MCF 10A (cell line): Measurements from ENCODE around the gene DDX42. TPM values are rescaled to one million over a fixed set of nuclear protein-coding genes. Genes with fewer than 3 reads are reported as not detected.

Experiments used
- BruUV-seq: library from RNA; stranded (reverse); fragments of 400-500 nt; replicated peaks from 2 replicates; lab custom pipeline; 2021; lab: Mats Ljungman, UMichigan
- CTCF ChIA-PET: fragments of 300-600 bp; sonication (Branson Sonifier 250); formaldehyde crosslinking; extraction: SDS; loops from one replicate; lab custom pipeline; 2021; ENCODE audit warnings: antibody characterized with exemption, inconsistent platforms; lab: Yijun Ruan, JAX
- POLR2A ChIA-PET: fragments of 300-600, 350-650 bp; sonication (Branson Sonifier 250); formaldehyde crosslinking; extraction: SDS; loops from one replicate; lab custom pipeline; 2020; ENCODE audit warnings: antibody characterized with exemption, inconsistent platforms; lab: Yijun Ruan, JAX
- DNase-seq: peaks from one replicate; pipeline ENCODE4 v3.0.0-alpha.2; 2018; ENCODE audit not compliant: unreplicated experiment
- H3K27ac Mint-ChIP-seq: one replicate; pipeline ENCODE4 v1.8.0; 2022; ENCODE audit warnings: mild to moderate bottlenecking, low read depth, mixed read lengths; ENCODE audit not compliant: unreplicated experiment
- H3K27me3 Mint-ChIP-seq: one replicate; pipeline ENCODE4 v1.8.0; 2022; ENCODE audit warnings: mixed read lengths; ENCODE audit not compliant: insufficient read depth, unreplicated experiment
- H3K36me3 Mint-ChIP-seq: one replicate; pipeline ENCODE4 v1.8.0; 2022; ENCODE audit warnings: mild to moderate bottlenecking, moderate library complexity, mixed read lengths; ENCODE audit not compliant: insufficient read depth, unreplicated experiment
- H3K4me1 Mint-ChIP-seq: one replicate; pipeline ENCODE4 v1.8.0; 2022; ENCODE audit warnings: mixed read lengths; ENCODE audit not compliant: insufficient read depth, unreplicated experiment
- H3K4me3 Mint-ChIP-seq: one replicate; pipeline ENCODE4 v1.8.0; 2022; ENCODE audit warnings: mild to moderate bottlenecking, moderate library complexity, mixed read lengths; ENCODE audit not compliant: unreplicated experiment
- H3K9me3 Mint-ChIP-seq: one replicate; pipeline ENCODE4 v1.8.0; 2022; ENCODE audit warnings: mixed read lengths; ENCODE audit not compliant: unreplicated experiment
- intact Hi-C: fragments of 100-400 bp; cut with micrococcal nuclease; formaldehyde crosslinking; loops from 2 replicates; pipeline ENCODE4 v1.14.1; 2022
- total RNA-seq: library from RNA; stranded (reverse); gene quantifications from 2 replicates; pipeline ENCODE4 v1.2.3, GENCODE V29; 2022
- TF ChIP-seq, protein P1 (sequence below): fragments of 200-600 bp; IDR thresholded peaks from one replicate; pipeline ENCODE4 v1.8.0; 2022; ENCODE audit warnings: antibody characterized with exemption, mild to moderate bottlenecking; ENCODE audit not compliant: unreplicated experiment

DDX42 gene
- total RNA-seq, 1 experiment from 2014 or later = 144 TPM

DNA sequence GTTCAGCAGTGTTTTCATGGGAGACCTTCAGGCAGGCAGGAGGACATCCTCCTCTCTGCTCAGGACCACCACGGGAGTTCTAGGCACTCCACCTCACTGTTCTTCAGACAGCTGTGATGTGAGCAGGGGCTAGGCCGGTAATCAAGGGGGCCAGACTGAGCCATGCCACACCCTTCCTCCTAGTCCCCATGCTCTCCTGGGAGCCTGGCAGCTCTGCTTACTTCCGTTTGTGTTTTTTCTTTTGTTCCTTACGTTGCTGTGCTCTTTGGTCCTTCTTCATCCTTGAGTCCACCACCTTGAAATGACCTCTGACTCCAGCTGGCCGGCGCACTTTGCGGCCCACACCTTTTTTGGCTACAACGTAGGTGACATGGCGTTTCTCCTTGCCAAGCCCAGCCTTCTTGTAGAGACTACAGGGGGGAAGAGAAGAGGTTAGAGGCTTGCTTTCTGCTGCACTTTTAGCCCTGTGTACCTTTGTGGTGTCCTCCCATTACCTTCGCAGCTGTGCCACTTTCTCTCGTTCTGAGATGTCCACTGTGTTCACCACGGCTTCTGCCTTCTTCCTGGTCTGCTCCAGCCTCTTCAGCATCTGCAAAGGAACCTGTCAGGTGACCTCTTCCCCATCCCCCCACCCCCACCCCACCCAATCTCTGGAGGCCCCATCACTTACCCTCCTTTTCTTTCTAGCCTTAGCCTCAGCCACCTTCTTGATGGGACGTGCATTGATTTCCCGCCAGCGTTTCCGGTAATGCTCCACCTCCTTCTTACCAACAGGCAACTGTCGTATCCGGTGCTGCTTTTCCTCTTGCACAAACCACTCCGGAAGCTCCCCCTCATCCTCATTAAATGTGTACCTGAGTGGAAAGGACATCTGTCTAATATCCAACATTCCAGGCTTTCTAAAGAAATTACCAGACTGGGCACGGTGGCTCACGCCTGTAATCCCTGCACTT, 45.9 kb downstream of the DDX42 start:
- intact Hi-C loops = no loop called here
- ChIA-PET POLR2A (interaction anchor here (0.9 to 1.2 kb wide), 4 partner anchors 10 to 46 kb away, joined by 3 to 5 read pairs (median 4); partner anchors contain the start of gene DDX42), CTCF (interaction anchor here (1.6 kb wide), 1 partner anchor 10 kb away, joined by 5 read pairs; no protein-coding TSS in a partner anchor)
- Mint-ChIP-seq H3K27ac (no peak overlapping the region), H3K9me3 (no peaks in the 10 kb centered on the region), H3K4me1 (peaks cover 5% of the 10 kb centered on the region), H3K27me3 (no peaks in the 10 kb centered on the region), H3K4me3 (no peak overlapping the region), H3K36me3 (peaks cover 94% of the 10 kb centered on the region)
- TSS peak; percentile 75 for BruUV-seq
- TF ChIP-seq, protein P1, sequence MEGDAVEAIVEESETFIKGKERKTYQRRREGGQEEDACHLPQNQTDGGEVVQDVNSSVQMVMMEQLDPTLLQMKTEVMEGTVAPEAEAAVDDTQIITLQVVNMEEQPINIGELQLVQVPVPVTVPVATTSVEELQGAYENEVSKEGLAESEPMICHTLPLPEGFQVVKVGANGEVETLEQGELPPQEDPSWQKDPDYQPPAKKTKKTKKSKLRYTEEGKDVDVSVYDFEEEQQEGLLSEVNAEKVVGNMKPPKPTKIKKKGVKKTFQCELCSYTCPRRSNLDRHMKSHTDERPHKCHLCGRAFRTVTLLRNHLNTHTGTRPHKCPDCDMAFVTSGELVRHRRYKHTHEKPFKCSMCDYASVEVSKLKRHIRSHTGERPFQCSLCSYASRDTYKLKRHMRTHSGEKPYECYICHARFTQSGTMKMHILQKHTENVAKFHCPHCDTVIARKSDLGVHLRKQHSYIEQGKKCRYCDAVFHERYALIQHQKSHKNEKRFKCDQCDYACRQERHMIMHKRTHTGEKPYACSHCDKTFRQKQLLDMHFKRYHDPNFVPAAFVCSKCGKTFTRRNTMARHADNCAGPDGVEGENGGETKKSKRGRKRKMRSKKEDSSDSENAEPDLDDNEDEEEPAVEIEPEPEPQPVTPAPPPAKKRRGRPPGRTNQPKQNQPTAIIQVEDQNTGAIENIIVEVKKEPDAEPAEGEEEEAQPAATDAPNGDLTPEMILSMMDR = no peak
- DNase-seq = no peak

DNA sequence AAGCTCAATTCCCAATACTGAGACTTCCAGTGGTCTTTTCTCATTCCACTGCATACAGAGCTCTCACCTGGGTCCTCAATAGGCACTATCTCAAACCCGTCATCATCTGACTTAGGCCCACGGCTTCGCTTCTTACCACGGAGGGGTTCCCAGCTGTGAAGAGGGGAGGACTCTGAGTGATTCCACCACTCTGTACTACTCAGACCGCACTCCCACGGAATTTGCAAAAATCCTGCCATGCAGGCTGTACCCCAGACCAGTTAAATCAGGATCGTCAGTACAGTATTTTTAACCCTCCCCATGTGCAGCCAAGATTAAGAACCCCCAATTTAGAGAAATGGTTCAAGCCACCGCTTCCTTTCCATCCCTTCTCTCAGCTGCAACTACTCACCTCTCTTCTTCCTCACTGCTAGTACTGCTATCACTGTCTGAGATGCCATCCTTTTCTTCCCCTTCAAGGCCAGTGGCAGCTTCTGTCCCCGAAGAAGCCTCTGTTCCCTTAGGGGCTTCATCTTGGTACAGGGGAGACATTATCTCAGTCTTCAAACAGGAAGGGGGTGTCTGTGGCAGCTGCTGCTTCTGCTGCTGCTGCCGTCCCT, 47.1 kb downstream of the DDX42 start:
- peaks cover 93% of the 10 kb centered on the region for H3K36me3 Mint-ChIP-seq
- ChIA-PET POLR2A (interaction anchor here (0.6 to 1.2 kb wide), 3 partner anchors 38 to 47 kb away, joined by 3 to 4 read pairs (median 3); partner anchors contain the start of gene DDX42), CTCF (interaction anchor here (1.1 kb wide), 1 partner anchor 14 kb away, joined by 3 read pairs; no protein-coding TSS in a partner anchor)
- peaks cover 12% of the 10 kb centered on the region for H3K4me1 Mint-ChIP-seq
- no TSS peak for BruUV-seq
- TF ChIP-seq, protein P1 = no peak
- H3K4me3 Mint-ChIP-seq = no peak overlapping the region
- no peak for DNase-seq
- H3K27ac Mint-ChIP-seq = no peak overlapping the region
- H3K27me3 Mint-ChIP-seq = no peaks in the 10 kb centered on the region
- intact Hi-C loops = no loop called here
- no peaks in the 10 kb centered on the region for H3K9me3 Mint-ChIP-seq

DNA sequence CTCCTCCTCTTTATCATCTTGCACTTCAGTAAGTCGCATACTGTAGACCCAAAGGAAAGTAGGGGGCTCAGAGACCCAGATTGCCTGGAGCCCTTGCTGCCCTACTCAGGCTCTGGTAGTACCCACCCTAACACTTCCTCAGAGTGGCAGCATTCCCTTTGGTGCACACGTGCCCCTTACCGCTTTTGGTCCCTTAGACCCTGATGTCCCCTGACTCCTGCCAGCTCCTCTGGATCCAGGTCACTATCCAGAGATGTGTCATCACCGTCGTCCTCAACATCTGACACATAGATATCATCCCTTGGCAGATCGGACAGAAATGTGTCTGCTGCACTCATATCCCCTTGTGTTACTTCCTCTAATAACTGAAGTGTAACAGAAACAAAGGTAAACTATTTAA, 47.8 kb downstream of the DDX42 start:
- Mint-ChIP-seq H3K9me3 (no peaks in the 10 kb centered on the region), H3K27me3 (no peaks in the 10 kb centered on the region), H3K4me1 (peaks cover 12% of the 10 kb centered on the region), H3K27ac (peak overlapping the region; percentile 75), H3K4me3 (no peak overlapping the region), H3K36me3 (peaks cover 92% of the 10 kb centered on the region)
- POLR2A ChIA-PET = interaction anchor here (0.7 to 1.2 kb wide), 2 partner anchors 49 to 1241 kb away, joined by 3 read pairs; no protein-coding TSS in a partner anchor
- CTCF ChIA-PET = interaction anchor here (1.1 kb wide), 1 partner anchor 15 kb away, joined by 3 read pairs; no protein-coding TSS in a partner anchor
- BruUV-seq = no TSS peak
- DNase-seq = no peak
- intact Hi-C loops = no loop called here
- TF ChIP-seq, protein P1 = no peak
